Pancreas (tissue), 10 donors: ENCODE results near the gene BAZ1B. TPM values are rescaled to one million over a fixed set of nuclear protein-coding genes. Genes with fewer than 3 reads are reported as not detected.
A peak's percentile ranks its signal among the peaks of the same experiment; 100 is the strongest.
"Not testable (repeated sequence)": the region's sequence is repeated elsewhere in the genome, so short reads cannot be mapped to it uniquely, and the experiment has no call there.

ENCODE experiments used
- ATAC-seq, 4 donors: fragments of 200-7000 bp; cut with Tn5 transposase; one replicate each; pipeline versions ENCODE4 v1.8.0 to v1.9.1; 2020; ENCODE audit warnings: mild to moderate bottlenecking in 4 of 4, moderate library complexity in 4 of 4
- DNase-seq, 6 donors: peaks; one replicate each; pipeline ENCODE4 v3.0.0-alpha.2; 2020
- FAIRE-seq: peaks from 2 replicates; lab custom pipeline; 2012; peaks lifted over from hg19 to GRCh38; lab: Jason Lieb, UNC
- H3K27ac ChIP-seq, 4 donors: fragments of 200-600 bp; sonication (generic); 1 replicate in 3 of 4; 2 replicates in 1 of 4; pipeline versions ENCODE4 v1.5.0 to v1.8.0; 2020
- H3K27me3 ChIP-seq, 4 donors: fragments of 200-600 bp; one replicate each; pipeline ENCODE4 v1.8.0; 2021
- H3K36me3 ChIP-seq, 3 donors: fragments of 200-600 bp; sonication (generic) in 1 of 3; one replicate each; pipeline versions ENCODE4 v1.5.0 to v1.8.0; 2020 to 2021
- H3K4me1 ChIP-seq, 3 donors: fragments of 200-600 bp; one replicate each; pipeline ENCODE4 v1.8.0; 2021
- H3K4me3 ChIP-seq, 4 donors: fragments of 200-600 bp; sonication (generic) in 2 of 4; one replicate each; pipeline versions ENCODE4 v1.5.0 to v1.8.0; 2020 to 2021
- H3K9me3 ChIP-seq, 4 donors: fragments of 200-600 bp; one replicate each; pipeline ENCODE4 v1.8.0; 2021
- WGBS, 2 donors: extraction: QIAGEN DNeasy Blood & Tissue Kit; methylation state at CpG; one replicate each; pipeline ENCODE4 v1.1.7; 2013; 5-methylcytosine and 5-hydroxymethylcytosine counted together
- intact Hi-C, 3 donors: fragments of 100-400 bp; cut with DNase I; formaldehyde crosslinking; loops; one replicate each; pipeline versions ENCODE4 v1.11.1 to v1.14.2; 2022
- polyA plus RNA-seq, 2 donors: library from polyadenylated mRNA; stranded (reverse); fragments of 200-250 nt; gene quantifications; one replicate each; pipeline ENCODE4 v1.2.3, GENCODE V29; 2013
- total RNA-seq, 6 donors: library from RNA; stranded (reverse); fragmentation: NEBNext Ultra II Directional in 4 of 6; extraction: Animal tissue kit (Norgen Biotek cat#: 25700) in 4 of 6; gene quantifications; one replicate each; pipeline versions ENCODE4 v1.2.1 to v1.2.4, GENCODE V29; 2021 to 2023
- TF ChIP-seq, protein P1 (sequence below), 4 donors: fragments of 200-600 bp; sonication (generic) in 3 of 4; IDR thresholded peaks; one replicate each; pipeline versions ENCODE4 v1.5.0 to v1.8.0; 2021; ENCODE audit warnings: antibody characterized with exemption in 4 of 4
- donor health status: healthy with polysubstance abuse.
- donor health status: DM: no; HTN: no; CAD: no; lungs with moderate emphysema.
- donor health status: DM: no; HTN: no; CAD: no.
- donor health status: control.
- donor health status: control.
- donor health status: Bipolar disorder and iron deficiency.
- donor health status: DM: yes; HTN: yes; CAD: no.
- donor health status: DM: no; HTN: no; CAD: no.
- donor health status: DM: no; HTN: no; CAD: no.
- donor health status: DM: yes; HTN: yes; CAD: no.

The BAZ1B gene
- total and polyA plus RNA-seq, 8 donors: 11.6 to 29.0 (median 17.5) TPM

DNA sequence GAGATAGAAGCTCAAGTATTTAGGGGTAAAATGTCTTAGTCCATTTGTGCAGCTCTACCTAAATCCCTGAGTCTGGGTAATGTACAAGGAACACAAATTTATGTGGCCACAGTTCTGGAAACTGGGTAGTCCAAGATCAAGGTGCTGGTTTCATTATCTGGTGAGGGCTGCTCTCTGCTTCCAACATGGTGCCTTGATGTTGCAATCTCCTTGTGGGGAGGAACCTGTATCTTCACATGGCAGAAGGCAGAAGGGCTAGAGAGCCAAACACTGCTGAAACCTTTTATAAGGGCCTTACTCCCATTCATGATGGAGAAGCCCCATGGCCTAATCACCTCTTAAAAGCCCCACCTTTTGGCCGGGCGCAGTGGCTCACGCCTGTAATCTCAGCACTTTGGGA is 8.7 kb upstream of the BAZ1B start:
- no peak for DNase-seq

DNA sequence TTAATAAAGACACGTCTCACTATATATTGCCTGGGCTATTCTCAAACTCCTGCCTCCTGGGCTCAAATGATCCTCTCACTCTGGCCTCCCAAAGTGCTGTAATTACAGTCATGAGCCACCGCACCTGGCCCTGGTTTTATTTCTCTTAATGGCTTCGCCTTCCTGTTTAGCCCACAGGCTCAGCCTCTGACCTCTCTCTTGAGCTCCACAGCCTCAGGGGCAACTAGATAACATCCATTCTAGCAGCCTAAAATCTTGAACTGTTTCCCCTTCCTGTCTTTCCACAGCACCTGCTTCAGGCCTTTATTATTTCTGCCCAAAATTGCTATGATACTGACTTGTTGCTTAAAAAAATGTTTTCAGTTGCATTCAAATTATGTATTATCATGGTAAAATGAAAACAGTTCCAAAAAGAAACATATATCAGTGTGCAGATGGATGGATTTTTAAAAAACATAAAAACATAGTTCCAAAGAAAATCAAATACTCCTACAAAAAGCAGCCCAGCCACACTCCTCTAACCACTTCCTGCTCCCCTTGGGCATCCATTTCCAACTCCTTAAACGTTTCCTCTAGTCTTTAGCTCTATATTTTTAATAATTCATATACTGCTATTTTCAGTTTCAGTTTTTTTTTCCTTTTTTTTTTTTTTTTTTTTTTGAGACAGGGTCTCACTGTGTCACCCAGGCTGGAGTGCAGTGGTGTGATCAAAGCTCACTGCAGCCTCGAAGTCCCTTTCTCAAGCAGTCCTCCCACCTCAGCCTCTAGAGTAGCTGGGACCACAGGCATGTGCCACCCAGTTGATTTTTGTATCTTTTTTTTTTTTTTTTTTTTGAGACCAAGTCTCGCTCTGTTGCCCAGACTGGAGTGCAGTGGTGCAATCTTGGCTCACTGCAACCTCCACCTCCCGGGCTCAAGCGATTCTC is 5.1 kb upstream of the BAZ1B start:
- TF ChIP-seq, protein P1, sequence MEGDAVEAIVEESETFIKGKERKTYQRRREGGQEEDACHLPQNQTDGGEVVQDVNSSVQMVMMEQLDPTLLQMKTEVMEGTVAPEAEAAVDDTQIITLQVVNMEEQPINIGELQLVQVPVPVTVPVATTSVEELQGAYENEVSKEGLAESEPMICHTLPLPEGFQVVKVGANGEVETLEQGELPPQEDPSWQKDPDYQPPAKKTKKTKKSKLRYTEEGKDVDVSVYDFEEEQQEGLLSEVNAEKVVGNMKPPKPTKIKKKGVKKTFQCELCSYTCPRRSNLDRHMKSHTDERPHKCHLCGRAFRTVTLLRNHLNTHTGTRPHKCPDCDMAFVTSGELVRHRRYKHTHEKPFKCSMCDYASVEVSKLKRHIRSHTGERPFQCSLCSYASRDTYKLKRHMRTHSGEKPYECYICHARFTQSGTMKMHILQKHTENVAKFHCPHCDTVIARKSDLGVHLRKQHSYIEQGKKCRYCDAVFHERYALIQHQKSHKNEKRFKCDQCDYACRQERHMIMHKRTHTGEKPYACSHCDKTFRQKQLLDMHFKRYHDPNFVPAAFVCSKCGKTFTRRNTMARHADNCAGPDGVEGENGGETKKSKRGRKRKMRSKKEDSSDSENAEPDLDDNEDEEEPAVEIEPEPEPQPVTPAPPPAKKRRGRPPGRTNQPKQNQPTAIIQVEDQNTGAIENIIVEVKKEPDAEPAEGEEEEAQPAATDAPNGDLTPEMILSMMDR (IDR thresholded peaks at IDR 0.05): no peak
- no peaks in the 10 kb centered on the region for H3K36me3 ChIP-seq
- DNase-seq: peak in 1 of 6 donors; percentile 6
- FAIRE-seq: no peak
- H3K27me3 ChIP-seq: no peaks in the 10 kb centered on the region
- ATAC-seq: no peak
- no peak overlapping the region for H3K4me3 ChIP-seq
- intact Hi-C loops: no loop called here
- H3K27ac ChIP-seq: no peak overlapping the region
- H3K4me1 ChIP-seq: no peaks in the 10 kb centered on the region
- 76 to 89% methylated on average over 8 of the region's 8 CpGs for WGBS, 2 donors
- no peaks in the 10 kb centered on the region for H3K9me3 ChIP-seq

More for the DNA sequence above, 8.7 kb upstream of the BAZ1B start:
- ATAC-seq (no peak), FAIRE-seq (no peak)
- H3K36me3 ChIP-seq: peaks cover 0 to 2% (median 0%) of the 10 kb centered on the region in 3 donors
- no peaks in the 10 kb centered on the region for H3K9me3 ChIP-seq
- H3K27me3 ChIP-seq: no peaks in the 10 kb centered on the region
- H3K4me3 ChIP-seq: no peak overlapping the region
- no peaks in the 10 kb centered on the region for H3K4me1 ChIP-seq
- TF ChIP-seq, protein P1 (IDR thresholded peaks at IDR 0.05): no peak
- H3K27ac ChIP-seq: no peak overlapping the region
- intact Hi-C loops: no loop called here
- WGBS, 2 donors: 94 to 98% methylated on average over 3 of the region's 3 CpGs

DNA sequence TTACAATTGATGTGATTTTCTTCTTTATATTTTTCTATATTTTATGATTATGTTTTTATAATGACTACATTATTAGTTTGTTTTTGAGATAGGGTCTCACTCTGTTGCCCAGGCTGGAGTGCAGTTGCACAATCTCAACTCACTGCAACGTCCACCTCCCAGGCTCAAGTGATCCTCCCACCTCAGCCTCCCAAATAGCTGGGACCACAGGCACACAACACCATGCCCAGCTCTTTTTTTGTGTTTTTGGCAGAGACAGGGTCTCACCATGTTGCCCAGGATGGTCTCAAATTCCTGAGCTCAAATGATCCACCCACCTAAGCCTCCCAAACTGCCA is 4.0 kb upstream of the BAZ1B start:
- H3K36me3 ChIP-seq, H3K4me3 ChIP-seq, H3K9me3 ChIP-seq, H3K4me1 ChIP-seq, FAIRE-seq, intact Hi-C loops, ATAC-seq, H3K27ac ChIP-seq, H3K27me3 ChIP-seq: not testable (repeated sequence)
- 53 to 71% methylated on average over 1 of the region's 1 CpG for WGBS, 2 donors
- peak in 1 of 6 donors; percentile 1 for DNase-seq

DNA sequence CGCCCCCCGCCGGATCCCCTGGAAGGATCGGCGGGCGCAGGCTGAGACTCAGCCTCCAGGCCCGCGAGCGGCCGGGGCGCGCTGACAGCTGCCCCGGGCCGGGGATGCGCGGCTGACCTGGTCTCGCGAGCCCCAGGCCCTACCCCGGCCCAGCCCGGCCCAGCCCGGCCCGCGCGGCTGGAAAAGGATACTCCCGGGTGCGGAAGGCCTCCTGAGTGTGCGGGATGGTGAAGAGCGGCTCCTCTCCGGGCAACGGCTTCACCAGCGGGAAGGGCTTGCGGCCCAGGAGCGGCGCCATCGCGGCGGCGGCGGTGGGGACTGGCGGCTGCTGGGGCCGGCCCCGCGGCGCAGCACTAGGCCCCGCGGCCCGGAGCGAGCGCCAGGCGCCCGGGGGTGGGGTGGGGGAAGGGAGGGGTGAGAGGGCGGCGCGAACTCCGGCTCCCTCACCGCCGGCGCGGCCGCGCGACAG is 423 bp downstream of the BAZ1B start:
- Histone ChIP-seq H3K9me3 (no peaks in the 10 kb centered on the region), H3K4me1 (peaks cover 13 to 27% (median 25%) of the 10 kb centered on the region in 3 donors), H3K27ac (peak overlapping the region; percentile 80 to 97 (median 90)), H3K4me3 (peak overlapping the region; percentile 64 to 96 (median 89)), H3K36me3 (peaks cover 0 to 2% (median 0%) of the 10 kb centered on the region in 3 donors), H3K27me3 (no peaks in the 10 kb centered on the region)
- 0 to 1% methylated on average over 41 to 62 of the region's 62 CpGs for WGBS, 2 donors
- intact Hi-C loops: no loop called here
- ATAC-seq (peak; percentile 69 to 76 (median 72)), FAIRE-seq (no peak), DNase-seq (peak in 3 of 6 donors; percentile 74 to 85 (median 77))
- TF ChIP-seq, protein P1 (IDR thresholded peaks at IDR 0.05): no peak

DNA sequence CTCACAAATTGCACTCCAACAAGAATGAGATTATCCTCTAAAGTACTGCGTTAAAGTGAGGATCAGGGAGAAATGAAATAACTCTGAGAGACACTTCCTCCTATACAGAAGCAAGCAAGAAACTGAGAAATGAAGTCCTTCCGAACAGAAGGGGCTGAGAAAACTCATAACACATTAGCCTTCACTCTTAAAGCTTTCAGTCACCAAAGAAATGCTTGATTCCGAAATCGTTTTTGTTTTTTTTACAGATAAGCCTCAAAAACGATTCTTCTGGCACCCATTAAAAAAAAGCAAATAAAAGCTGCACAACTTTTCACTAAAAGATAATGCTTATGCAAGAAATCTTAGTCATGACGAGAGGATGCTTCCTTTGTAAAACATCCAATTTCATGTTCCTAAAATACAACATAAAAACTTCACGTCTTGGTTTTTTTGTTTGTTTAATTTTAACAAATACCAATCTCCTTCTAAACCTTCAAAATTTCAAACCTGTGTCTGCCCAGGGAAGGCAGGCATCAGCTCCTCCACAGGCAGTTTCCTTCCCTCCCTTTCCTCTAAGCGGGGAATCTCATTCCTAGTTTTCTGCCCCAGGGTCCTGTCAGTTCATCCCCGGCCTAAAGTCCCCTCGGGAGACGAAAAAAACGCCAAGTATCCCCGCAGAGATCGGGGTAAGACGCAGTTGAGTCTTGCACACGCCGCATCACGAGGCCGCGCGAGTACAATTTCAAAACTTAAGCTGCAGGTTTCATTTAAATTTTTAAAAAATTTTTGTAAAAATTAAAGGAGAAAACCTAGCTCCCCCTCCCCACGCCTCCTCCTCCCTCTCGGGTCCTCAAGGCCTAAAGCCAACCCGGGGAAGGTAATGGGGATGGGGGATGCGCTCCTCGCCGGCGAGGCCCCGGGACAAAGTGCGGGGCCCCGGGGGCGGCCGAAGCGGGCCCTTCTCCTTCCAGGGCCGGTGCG is 1.1 kb downstream of the BAZ1B start:
- ATAC-seq (no peak), DNase-seq (peak in 2 of 6 donors; percentile 16 to 19), FAIRE-seq (no peak)
- TF ChIP-seq, protein P1 (IDR thresholded peaks at IDR 0.05): no peak
- Histone ChIP-seq H3K9me3 (no peaks in the 10 kb centered on the region), H3K4me1 (peaks cover 13 to 27% (median 25%) of the 10 kb centered on the region in 3 donors), H3K36me3 (peaks cover 0 to 6% (median 0%) of the 10 kb centered on the region in 3 donors), H3K27ac (peak overlapping the region; percentile 80 to 97 (median 90)), H3K27me3 (no peaks in the 10 kb centered on the region), H3K4me3 (peak overlapping the region; percentile 64 to 96 (median 89))
- intact Hi-C loops: no loop called here
- WGBS, 2 donors: 0% methylated on average over 36 of the region's 36 CpGs
